Pancreas (tissue), 10 donors: ENCODE measurements around the gene PTGER2. TPM values are rescaled to one million over a fixed set of nuclear protein-coding genes. Genes with fewer than 3 reads are reported as not detected.

ENCODE experiments used
- ATAC-seq, 4 donors: fragments of 200-7000 bp; cut with Tn5 transposase; one replicate each; pipeline versions ENCODE4 v1.8.0 to v1.9.1; 2020; ENCODE audit warnings: mild to moderate bottlenecking in 4 of 4, moderate library complexity in 4 of 4
- DNase-seq, 6 donors: peaks; one replicate each; pipeline ENCODE4 v3.0.0-alpha.2; 2020
- FAIRE-seq: peaks from 2 replicates; lab custom pipeline; 2012; peaks lifted over from hg19 to GRCh38; lab: Jason Lieb, UNC
- H3K27ac ChIP-seq, 4 donors: fragments of 200-600 bp; sonication (generic); 1 replicate in 3 of 4; 2 replicates in 1 of 4; pipeline versions ENCODE4 v1.5.0 to v1.8.0; 2020
- H3K27me3 ChIP-seq, 4 donors: fragments of 200-600 bp; one replicate each; pipeline ENCODE4 v1.8.0; 2021
- H3K36me3 ChIP-seq, 3 donors: fragments of 200-600 bp; sonication (generic) in 1 of 3; one replicate each; pipeline versions ENCODE4 v1.5.0 to v1.8.0; 2020 to 2021
- H3K4me1 ChIP-seq, 3 donors: fragments of 200-600 bp; one replicate each; pipeline ENCODE4 v1.8.0; 2021
- H3K4me3 ChIP-seq, 4 donors: fragments of 200-600 bp; sonication (generic) in 2 of 4; one replicate each; pipeline versions ENCODE4 v1.5.0 to v1.8.0; 2020 to 2021
- H3K9me3 ChIP-seq, 4 donors: fragments of 200-600 bp; one replicate each; pipeline ENCODE4 v1.8.0; 2021
- WGBS, 2 donors: extraction: QIAGEN DNeasy Blood & Tissue Kit; methylation state at CpG; one replicate each; pipeline ENCODE4 v1.1.7; 2013; 5-methylcytosine and 5-hydroxymethylcytosine counted together
- intact Hi-C, 3 donors: fragments of 100-400 bp; cut with DNase I; formaldehyde crosslinking; loops; one replicate each; pipeline versions ENCODE4 v1.11.1 to v1.14.2; 2022
- polyA plus RNA-seq, 2 donors: library from polyadenylated mRNA; stranded (reverse); fragments of 200-250 nt; gene quantifications; one replicate each; pipeline ENCODE4 v1.2.3, GENCODE V29; 2013
- total RNA-seq, 6 donors: library from RNA; stranded (reverse); fragmentation: NEBNext Ultra II Directional in 4 of 6; extraction: Animal tissue kit (Norgen Biotek cat#: 25700) in 4 of 6; gene quantifications; one replicate each; pipeline versions ENCODE4 v1.2.1 to v1.2.4, GENCODE V29; 2021 to 2023
- TF ChIP-seq, protein P1 (sequence below), 4 donors: fragments of 200-600 bp; sonication (generic) in 3 of 4; IDR thresholded peaks; one replicate each; pipeline versions ENCODE4 v1.5.0 to v1.8.0; 2021; ENCODE audit warnings: antibody characterized with exemption in 4 of 4
- donor health status: healthy with polysubstance abuse.
- donor health status: DM: no; HTN: no; CAD: no; lungs with moderate emphysema.
- donor health status: DM: no; HTN: no; CAD: no.
- donor health status: control.
- donor health status: control.
- donor health status: Bipolar disorder and iron deficiency.
- donor health status: DM: yes; HTN: yes; CAD: no.
- donor health status: DM: no; HTN: no; CAD: no.
- donor health status: DM: no; HTN: no; CAD: no.
- donor health status: DM: yes; HTN: yes; CAD: no.

PTGER2 gene
- total and polyA plus RNA-seq, 8 donors = 0.23 to 2.0 (median 0.43) TPM; not detected in 2

DNA sequence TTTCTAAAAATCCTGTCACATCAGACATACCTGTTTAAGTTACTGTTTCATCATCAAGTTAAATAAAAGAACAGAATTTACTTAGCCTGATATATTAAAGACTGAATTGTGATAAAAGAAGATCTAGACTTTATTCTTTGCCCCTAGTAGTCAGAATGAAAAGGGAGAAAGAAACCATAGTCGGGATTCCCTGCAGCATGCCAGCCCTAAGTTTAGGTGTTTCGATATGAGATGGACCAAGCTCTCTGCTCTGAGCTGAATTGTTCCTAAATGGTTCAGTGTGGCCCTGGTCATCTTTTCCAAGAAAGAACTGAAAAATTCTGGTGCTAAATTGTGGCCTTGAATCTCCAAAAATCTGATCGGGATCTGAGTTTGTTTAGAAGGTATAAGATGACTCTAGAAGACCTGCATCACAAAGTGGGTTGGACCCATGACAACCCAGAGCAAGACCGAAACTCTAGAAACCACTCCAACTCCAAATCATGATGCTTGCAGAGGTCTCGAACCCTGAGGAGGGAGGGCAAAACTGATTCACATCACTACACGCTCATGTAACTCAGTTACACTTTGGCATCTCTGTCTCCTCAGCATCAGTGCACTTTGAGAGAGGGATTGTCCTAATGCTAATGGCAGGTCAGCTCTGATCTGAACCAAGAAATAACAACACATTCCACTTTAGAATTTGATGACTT lies 15.7 kb downstream of the PTGER2 start:
- TF ChIP-seq, protein P1, sequence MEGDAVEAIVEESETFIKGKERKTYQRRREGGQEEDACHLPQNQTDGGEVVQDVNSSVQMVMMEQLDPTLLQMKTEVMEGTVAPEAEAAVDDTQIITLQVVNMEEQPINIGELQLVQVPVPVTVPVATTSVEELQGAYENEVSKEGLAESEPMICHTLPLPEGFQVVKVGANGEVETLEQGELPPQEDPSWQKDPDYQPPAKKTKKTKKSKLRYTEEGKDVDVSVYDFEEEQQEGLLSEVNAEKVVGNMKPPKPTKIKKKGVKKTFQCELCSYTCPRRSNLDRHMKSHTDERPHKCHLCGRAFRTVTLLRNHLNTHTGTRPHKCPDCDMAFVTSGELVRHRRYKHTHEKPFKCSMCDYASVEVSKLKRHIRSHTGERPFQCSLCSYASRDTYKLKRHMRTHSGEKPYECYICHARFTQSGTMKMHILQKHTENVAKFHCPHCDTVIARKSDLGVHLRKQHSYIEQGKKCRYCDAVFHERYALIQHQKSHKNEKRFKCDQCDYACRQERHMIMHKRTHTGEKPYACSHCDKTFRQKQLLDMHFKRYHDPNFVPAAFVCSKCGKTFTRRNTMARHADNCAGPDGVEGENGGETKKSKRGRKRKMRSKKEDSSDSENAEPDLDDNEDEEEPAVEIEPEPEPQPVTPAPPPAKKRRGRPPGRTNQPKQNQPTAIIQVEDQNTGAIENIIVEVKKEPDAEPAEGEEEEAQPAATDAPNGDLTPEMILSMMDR (IDR thresholded peaks at IDR 0.05) = no peak
- ATAC-seq (no peak), DNase-seq (no peak), FAIRE-seq (no peak)
- H3K4me3 ChIP-seq = no peak overlapping the region
- 51 to 58% methylated on average over 6 of the region's 6 CpGs for WGBS, 2 donors
- H3K9me3 ChIP-seq = no peaks in the 10 kb centered on the region
- H3K27me3 ChIP-seq = no peaks in the 10 kb centered on the region
- H3K36me3 ChIP-seq = no peaks in the 10 kb centered on the region
- intact Hi-C loops = no loop called here
- no peak overlapping the region for H3K27ac ChIP-seq
- H3K4me1 ChIP-seq = no peaks in the 10 kb centered on the region

DNA sequence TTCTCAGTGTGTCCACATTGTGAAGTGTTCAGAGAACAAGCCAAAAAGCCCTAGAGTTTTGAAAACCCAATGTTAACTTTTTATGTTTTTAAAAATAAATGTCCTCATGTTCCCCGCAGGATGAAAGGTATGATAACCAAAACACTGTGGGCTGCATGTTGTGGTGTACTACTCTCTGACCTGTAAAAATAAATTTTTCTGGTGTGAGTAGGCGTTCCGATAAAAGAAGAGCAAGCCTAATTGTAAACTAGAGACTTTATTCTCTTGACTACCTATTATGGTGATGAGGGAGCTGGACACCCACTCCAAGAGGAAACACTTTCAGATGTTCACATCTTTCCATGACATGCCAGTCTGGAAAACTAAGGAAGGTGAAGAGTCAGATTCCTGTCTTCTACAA lies 18.2 kb downstream of the PTGER2 start:
- H3K4me1 ChIP-seq = no peaks in the 10 kb centered on the region
- H3K36me3 ChIP-seq = no peaks in the 10 kb centered on the region
- H3K27ac ChIP-seq = no peak overlapping the region
- WGBS, 2 donors = 86 to 90% methylated on average over 3 of the region's 3 CpGs
- intact Hi-C loops = no loop called here
- no peaks in the 10 kb centered on the region for H3K27me3 ChIP-seq
- H3K9me3 ChIP-seq = no peaks in the 10 kb centered on the region
- TF ChIP-seq, protein P1 (IDR thresholded peaks at IDR 0.05) = no peak
- FAIRE-seq (no peak), ATAC-seq (no peak), DNase-seq (no peak)
- H3K4me3 ChIP-seq = no peak overlapping the region

DNA sequence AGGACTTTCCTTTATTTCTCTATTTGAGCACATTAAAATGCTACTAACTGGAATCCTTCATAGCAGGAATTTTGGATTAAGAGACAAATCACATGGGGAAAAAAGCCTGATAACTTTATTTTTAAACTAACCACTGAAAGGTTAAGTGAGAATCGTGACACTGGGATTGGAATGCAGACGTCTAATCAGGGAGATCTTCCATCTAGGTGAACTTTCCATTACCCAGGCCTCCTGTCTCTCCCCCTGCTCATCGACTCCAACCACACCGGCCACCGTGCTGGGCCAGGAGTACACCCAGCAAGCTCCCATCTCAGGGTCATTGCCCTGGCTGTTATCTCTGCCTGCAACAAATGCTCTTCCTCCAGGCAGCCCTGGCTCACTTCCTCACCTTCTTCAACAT lies 19.0 kb downstream of the PTGER2 start:
- intact Hi-C loops = no loop called here
- no peak overlapping the region for H3K27ac ChIP-seq
- no peaks in the 10 kb centered on the region for H3K9me3 ChIP-seq
- no peaks in the 10 kb centered on the region for H3K36me3 ChIP-seq
- TF ChIP-seq, protein P1 (IDR thresholded peaks at IDR 0.05) = no peak
- no peaks in the 10 kb centered on the region for H3K4me1 ChIP-seq
- peak in 1 of 6 donors; percentile 23 for DNase-seq
- FAIRE-seq = no peak
- WGBS, 2 donors = 64 to 65% methylated on average over 5 of the region's 5 CpGs
- no peaks in the 10 kb centered on the region for H3K27me3 ChIP-seq
- no peak for ATAC-seq
- H3K4me3 ChIP-seq = no peak overlapping the region

DNA sequence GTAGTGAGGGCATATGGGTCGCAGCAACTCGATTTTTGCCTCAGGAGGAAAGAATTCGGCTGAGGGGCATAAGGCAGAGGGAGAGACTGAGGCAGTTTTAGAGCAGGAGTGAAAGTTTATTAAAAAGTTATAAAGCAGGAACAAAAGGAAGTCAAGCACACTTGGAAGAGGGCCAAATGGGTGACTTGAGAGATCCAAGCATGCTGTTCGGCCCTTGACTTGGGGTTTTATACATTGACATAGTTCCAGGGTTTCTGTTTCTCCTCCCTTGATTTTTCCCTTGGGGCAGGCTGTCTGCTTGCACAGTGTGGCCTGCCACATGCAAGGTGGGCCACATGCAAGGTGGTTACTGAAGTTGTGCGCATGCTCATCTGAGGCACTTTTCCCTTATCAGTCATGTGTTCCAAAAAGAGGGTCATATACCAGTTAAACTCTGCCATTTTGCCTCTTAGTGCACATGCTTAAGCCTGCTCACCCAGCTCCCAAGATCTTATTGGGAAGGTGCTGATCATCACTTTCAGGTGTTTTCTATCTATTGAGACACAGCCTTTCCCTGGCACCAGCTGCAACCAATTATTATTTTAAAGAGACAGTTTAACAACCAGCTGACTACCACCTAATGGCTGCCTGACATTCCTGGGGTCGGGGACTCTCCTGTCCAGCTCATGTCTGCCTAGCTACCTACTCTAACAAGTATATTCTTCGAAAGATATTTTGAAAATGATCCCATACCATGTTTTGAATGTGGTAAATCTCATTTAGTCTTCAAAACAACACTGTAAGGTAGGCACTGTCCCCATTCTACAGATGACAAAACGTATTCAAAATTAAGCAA lies 19.9 kb downstream of the PTGER2 start:
- H3K9me3 ChIP-seq = no peaks in the 10 kb centered on the region
- no peak overlapping the region for H3K27ac ChIP-seq
- intact Hi-C loops = no loop called here
- FAIRE-seq (no peak), ATAC-seq (no peak), DNase-seq (no peak)
- no peaks in the 10 kb centered on the region for H3K27me3 ChIP-seq
- TF ChIP-seq, protein P1 (IDR thresholded peaks at IDR 0.05) = no peak
- 66 to 70% methylated on average over 8 of the region's 8 CpGs for WGBS, 2 donors
- no peaks in the 10 kb centered on the region for H3K36me3 ChIP-seq
- no peak overlapping the region for H3K4me3 ChIP-seq
- no peaks in the 10 kb centered on the region for H3K4me1 ChIP-seq

DNA sequence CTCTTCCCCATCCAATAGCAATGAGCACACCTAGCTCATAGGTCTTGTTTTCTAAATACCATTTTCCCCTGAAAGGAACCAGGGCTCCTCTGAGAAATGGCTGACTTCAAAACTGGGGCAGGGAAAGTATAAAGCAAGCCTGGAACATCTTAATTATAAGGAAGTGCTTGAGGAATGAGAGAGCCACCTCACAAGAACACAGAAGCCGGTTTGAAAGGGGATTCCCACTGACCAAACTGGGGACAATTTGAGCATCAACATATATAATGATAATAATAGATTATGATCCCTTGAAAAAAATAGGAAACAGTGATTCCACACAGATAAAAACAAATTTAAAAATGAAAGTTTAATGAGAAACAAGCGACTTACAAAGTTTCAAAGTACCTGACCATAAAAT lies 22.1 kb downstream of the PTGER2 start:
- no peaks in the 10 kb centered on the region for H3K36me3 ChIP-seq
- H3K9me3 ChIP-seq = no peaks in the 10 kb centered on the region
- no peak overlapping the region for H3K27ac ChIP-seq
- no peaks in the 10 kb centered on the region for H3K27me3 ChIP-seq
- WGBS, 2 donors = 75 to 89% methylated on average over 2 of the region's 2 CpGs
- no peak overlapping the region for H3K4me3 ChIP-seq
- FAIRE-seq = no peak
- no peaks in the 10 kb centered on the region for H3K4me1 ChIP-seq
- TF ChIP-seq, protein P1 (IDR thresholded peaks at IDR 0.05) = no peak
- intact Hi-C loops = no loop called here
- DNase-seq = no peak
- no peak for ATAC-seq
